HFF-Myc (cell line): ENCODE results near the gene BCL2A1.
"Not testable (repeated sequence)": the region's sequence is repeated elsewhere in the genome, so short reads cannot be mapped to it uniquely, and the experiment has no call there.

Experiments
- DNase-seq: peaks from one replicate; pipeline ENCODE4 v3.0.0-alpha.2; 2011; ENCODE audit warnings: low read depth; ENCODE audit errors: extremely low read depth
- H3K4me3 ChIP-seq: replicated peaks from 2 replicates; pipeline ENCODE4 v1.5.1; 2011; ENCODE audit warnings: low read depth, mild to moderate bottlenecking, control low read depth, low read length
- CTCF ChIP-seq: IDR thresholded peaks from 2 replicates; pipeline ENCODE4 v1.5.1; 2012; ENCODE audit warnings: mild to moderate bottlenecking, low read depth, low read length, control low read depth; ENCODE audit errors: missing control alignments

BCL2A1 gene

DNA sequence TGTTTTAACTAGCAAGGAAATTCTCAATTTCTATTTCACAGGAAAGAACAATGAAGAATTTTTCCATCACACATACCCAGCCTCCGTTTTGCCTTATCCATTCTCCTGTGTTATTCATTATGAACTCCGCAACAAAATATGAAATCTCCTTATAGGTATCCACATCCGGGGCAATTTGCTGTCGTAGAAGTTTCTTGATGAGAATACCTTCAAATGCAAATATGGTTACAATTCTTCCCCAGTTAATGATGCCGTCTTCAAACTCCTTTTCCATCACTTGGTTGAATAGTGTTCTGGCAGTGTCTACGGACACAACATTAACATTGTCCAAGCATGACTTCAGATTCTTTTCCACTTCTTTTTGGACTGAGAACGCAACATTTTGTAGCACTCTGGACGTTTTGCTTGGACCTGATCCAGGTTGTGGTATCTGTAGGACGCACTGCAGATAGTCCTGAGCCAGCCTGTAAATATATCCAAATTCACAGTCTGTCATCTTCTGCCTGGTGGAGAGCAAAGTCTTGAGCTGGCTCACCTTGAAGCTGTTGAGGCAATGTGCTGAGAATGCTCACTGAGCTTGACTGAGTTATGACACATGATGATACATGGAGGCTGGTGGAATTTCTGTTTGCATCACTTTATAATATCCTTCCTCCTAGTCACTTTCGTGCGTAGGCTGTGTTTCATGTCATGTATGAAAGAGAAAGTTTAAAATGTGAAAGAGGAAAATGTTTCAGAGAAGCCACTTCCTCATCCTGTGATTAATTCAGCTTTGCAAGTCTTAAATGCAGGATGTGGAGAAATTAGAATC lies at the start of gene BCL2A1:
Gene BCL2A1, minus strand, starts transcription at position 573 of the 811 bp plus-strand sequence. Its CDS starts 77 bp downstream, at position 496.
- peak; percentile 21 for DNase-seq
- no peak within 1 kb of the TSS for H3K4me3 ChIP-seq

GRCh38 chr15:80020731-80021130 lies 49.7 kb upstream of the BCL2A1 start:
- DNase-seq, result no peak
- H3K4me3 ChIP-seq, result no peak overlapping the region
- no peak for TF ChIP-seq CTCF

More for the DNA sequence above, at the start of gene BCL2A1:
- TF ChIP-seq CTCF, result no peak

- H3K4me3 ChIP-seq, DNase-seq: not testable (repeated sequence)
Observed at GRCh38 chr15:80020149-80020548, 49.2 kb upstream of the BCL2A1 start.

DNA sequence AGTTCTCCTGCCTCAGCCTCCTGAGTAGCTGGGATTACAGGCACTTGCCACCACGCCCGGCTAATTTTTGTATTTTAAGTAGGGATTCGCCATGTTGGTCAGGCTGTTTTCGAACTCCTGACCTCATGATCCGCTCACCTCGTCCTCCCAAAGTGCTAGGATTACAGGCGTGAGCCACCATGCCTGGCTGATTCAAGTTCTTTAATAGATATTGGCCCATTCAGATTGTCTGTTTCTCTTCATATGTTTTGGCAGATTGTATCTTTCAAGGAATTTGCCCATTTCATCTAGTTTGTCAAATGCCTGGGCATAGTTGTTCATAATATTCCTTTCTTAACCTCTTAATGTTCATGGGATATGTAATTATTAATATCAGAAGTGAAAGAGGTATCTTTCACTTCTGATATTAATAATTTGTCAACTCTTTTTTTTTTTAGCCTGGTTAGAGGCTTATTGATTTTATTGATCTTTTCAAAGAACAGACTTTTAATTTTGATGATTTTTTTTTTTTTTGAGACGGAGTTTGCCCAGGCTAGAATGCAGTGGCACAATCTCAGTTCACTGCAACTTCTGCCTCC lies 48.3 kb upstream of the BCL2A1 start:
- DNase-seq, result no peak
- no peak overlapping the region for H3K4me3 ChIP-seq
- no peak for TF ChIP-seq CTCF

GRCh38 chr15:80017139-80017538 lies 46.1 kb upstream of the BCL2A1 start:
- H3K4me3 ChIP-seq, result not testable (repeated sequence)

DNA sequence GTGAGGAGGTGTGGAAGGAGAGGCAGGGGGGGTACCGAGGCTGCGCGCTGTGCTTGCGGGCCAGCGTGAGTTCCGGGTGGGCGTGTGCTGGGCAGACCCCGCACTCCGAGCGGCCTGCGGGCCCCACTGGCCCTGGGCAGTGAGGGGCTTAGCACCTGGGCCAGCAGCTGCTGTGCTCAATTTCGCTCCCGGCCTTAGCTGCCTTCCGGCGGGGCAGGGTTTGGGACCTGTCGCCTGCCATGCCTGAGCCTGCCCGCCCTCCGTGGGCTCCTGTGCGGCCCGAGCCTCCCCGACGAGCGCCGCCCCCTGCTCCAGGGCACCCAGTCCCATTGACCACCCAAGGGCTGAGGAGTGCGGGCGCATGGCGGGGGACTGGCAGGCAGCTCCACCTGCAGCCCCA lies 45.5 kb upstream of the BCL2A1 start:
- DNase-seq, H3K4me3 ChIP-seq: not testable (repeated sequence)

More at GRCh38 chr15:80017139-80017538, 46.1 kb upstream of the BCL2A1 start:
- not testable (repeated sequence) for DNase-seq

- H3K4me3 ChIP-seq, result no peak overlapping the region
- no peak for DNase-seq
- TF ChIP-seq CTCF, result no peak
Observed at GRCh38 chr15:80015156-80015555, 44.2 kb upstream of the BCL2A1 start.

GRCh38 chr15:80014186-80014585 lies 43.2 kb upstream of the BCL2A1 start:
- H3K4me3 ChIP-seq, DNase-seq: not testable (repeated sequence)
